IMR-90 (cell line): ENCODE measurements around the gene PRKAR1A. TPM values are rescaled to one million over a fixed set of nuclear protein-coding genes. Genes with fewer than 3 reads are reported as not detected.

Experiments used
- ATAC-seq: fragments of 200-7000 bp; cut with Tn5 transposase; 2 replicates; pipeline ENCODE4 v1.9.1; 2020; ENCODE audit warnings: low read depth, mild to moderate bottlenecking, moderate library complexity
- BruUV-seq: library from RNA; stranded (reverse); fragments of 400-500 nt; replicated peaks from 2 replicates; lab custom pipeline; 2021; lab: Mats Ljungman, UMichigan
- CTCF ChIA-PET: fragments of 300-600 bp; formaldehyde crosslinking; extraction: SDS; loops from one replicate; lab custom pipeline; 2021; ENCODE audit warnings: antibody characterized with exemption; lab: Yijun Ruan, JAX
- POLR2A ChIA-PET: fragments of 300-600 bp; sonication (Branson Sonifier 250); formaldehyde crosslinking; loops from one replicate; lab custom pipeline; 2022; ENCODE audit warnings: antibody characterized with exemption; ENCODE audit not compliant: unreplicated experiment; lab: Charles Lee
- DNase-seq: peaks from one replicate; pipeline ENCODE4 v3.0.0; 2013
- H2AFZ ChIP-seq: replicated peaks from 2 replicates; pipeline ENCODE3; 2013; ENCODE audit warnings: low read length, mild to moderate bottlenecking; ENCODE audit not compliant: poor library complexity
- H2AK5ac ChIP-seq: 2 replicates; pipeline ENCODE4 v1.6.1; 2013; ENCODE audit warnings: low read depth, low read length, inconsistent platforms
- H2AK9ac ChIP-seq: replicated peaks from 2 replicates; pipeline ENCODE3; 2013; ENCODE audit warnings: mild to moderate bottlenecking, low read depth, low read length, moderate library complexity; ENCODE audit not compliant: poor library complexity
- H2BK120ac ChIP-seq: 2 replicates; pipeline ENCODE4 v1.6.1; 2013; ENCODE audit warnings: low read depth, low read length, inconsistent platforms
- H2BK15ac ChIP-seq: 3 replicates; pipeline ENCODE4 v1.6.1; 2013; ENCODE audit warnings: low read depth, low read length, inconsistent platforms
- H2BK20ac ChIP-seq: 2 replicates; pipeline ENCODE4 v1.6.1; 2013; ENCODE audit warnings: low read depth, mild to moderate bottlenecking, inconsistent platforms, low read length, moderate library complexity
- H2BK5ac ChIP-seq: 2 replicates; pipeline ENCODE4 v1.6.1; 2013; ENCODE audit warnings: mild to moderate bottlenecking, low read depth, low read length, inconsistent platforms; ENCODE audit not compliant: poor library complexity, severe bottlenecking
- H3K14ac ChIP-seq: replicated peaks from 2 replicates; pipeline ENCODE4 v1.6.1; 2013; ENCODE audit warnings: low read depth, low read length, inconsistent platforms
- H3K18ac ChIP-seq: 2 replicates; pipeline ENCODE4 v1.6.1; 2013; ENCODE audit warnings: low read depth, low read length, control low read depth
- H3K23ac ChIP-seq: 2 replicates; pipeline ENCODE4 v1.6.1; 2013; ENCODE audit warnings: low read depth, low read length, inconsistent platforms
- H3K27ac ChIP-seq: 2 replicates; pipeline ENCODE4 v1.5.1; 2013; ENCODE audit warnings: mild to moderate bottlenecking, control low read depth, low read length; ENCODE audit not compliant: insufficient read depth
- H3K27me3 ChIP-seq: 2 replicates; pipeline ENCODE4 v1.6.1; 2013; ENCODE audit warnings: low read length; ENCODE audit not compliant: control insufficient read depth, insufficient read depth
- H3K36me3 ChIP-seq: 2 replicates; pipeline ENCODE4 v1.6.1; 2013; ENCODE audit warnings: low read length, mixed read lengths; ENCODE audit not compliant: control insufficient read depth, insufficient read depth
- H3K4ac ChIP-seq: 2 replicates; pipeline ENCODE4 v1.6.1; 2013; ENCODE audit warnings: low read depth, low read length, inconsistent platforms
- H3K4me1 ChIP-seq: 2 replicates; pipeline ENCODE4 v1.6.1; 2013; ENCODE audit warnings: low read length, mixed read lengths; ENCODE audit not compliant: control insufficient read depth, insufficient read depth
- H3K4me2 ChIP-seq: 2 replicates; pipeline ENCODE4 v1.6.1; 2013; ENCODE audit warnings: low read depth, mild to moderate bottlenecking, control low read depth, low read length, moderate library complexity
- H3K4me3 ChIP-seq: 2 replicates; pipeline ENCODE4 v1.5.1; 2013; ENCODE audit warnings: low read depth, mild to moderate bottlenecking, control low read depth, low read length, moderate library complexity; ENCODE audit not compliant: insufficient read depth
- H3K56ac ChIP-seq: 2 replicates; pipeline ENCODE4 v1.6.1; 2013; ENCODE audit warnings: low read length, inconsistent platforms; ENCODE audit not compliant: insufficient read depth; ENCODE audit errors: extremely low read depth
- H3K79me1 ChIP-seq, 2 experiments: 2 replicates each; pipeline ENCODE4 v1.6.1; 2013; ENCODE audit warnings: low read length in 2 of 2, inconsistent platforms in 1 of 2, low read depth in 1 of 2
- H3K9ac ChIP-seq: 2 replicates; pipeline ENCODE4 v1.6.1; 2013; ENCODE audit warnings: low read depth, low read length, control low read depth
- H3K9me1 ChIP-seq: 2 replicates; pipeline ENCODE4 v1.6.1; 2013; ENCODE audit warnings: low read length, inconsistent platforms; ENCODE audit not compliant: insufficient read depth
- H3K9me3 ChIP-seq: 2 replicates; pipeline ENCODE4 v1.6.1; 2013; ENCODE audit warnings: low read length; ENCODE audit not compliant: control insufficient read depth, insufficient read depth
- H4K20me1 ChIP-seq: 2 replicates; pipeline ENCODE4 v1.6.1; 2013; ENCODE audit warnings: low read length, inconsistent platforms; ENCODE audit not compliant: insufficient read depth
- H4K5ac ChIP-seq: 2 replicates; pipeline ENCODE4 v1.6.1; 2013; ENCODE audit warnings: mild to moderate bottlenecking, low read depth, low read length, control low read depth
- H4K8ac ChIP-seq, 2 experiments: 2 replicates each; pipeline ENCODE4 v1.6.1; 2013; ENCODE audit warnings: low read depth in 2 of 2, low read length in 2 of 2, control low read depth in 1 of 2, inconsistent platforms in 1 of 2
- H4K91ac ChIP-seq: 2 replicates; pipeline ENCODE4 v1.6.1; 2013; ENCODE audit warnings: low read depth, low read length, inconsistent platforms; ENCODE audit not compliant: insufficient read depth
- BHLHE40 ChIP-seq: fragments of 150-350 bp; IDR thresholded peaks from 2 replicates; pipeline ENCODE4 v1.6.1; 2016; ENCODE audit warnings: mild to moderate bottlenecking, low read depth, low read length
- CEBPB ChIP-seq: IDR thresholded peaks from 2 replicates; pipeline ENCODE4 v1.6.1; 2012; ENCODE audit warnings: low read depth, low read length, improper control_type of control experiment
- CHD1 ChIP-seq: IDR thresholded peaks from 2 replicates; pipeline ENCODE4 v1.6.1; 2012; ENCODE audit warnings: low read depth, low read length, improper control_type of control experiment
- ELK1 ChIP-seq: fragments of 150-350 bp; IDR thresholded peaks from 2 replicates; pipeline ENCODE4 v1.6.1; 2016; ENCODE audit warnings: low read depth, mild to moderate bottlenecking, low read length, moderate library complexity, borderline replicate concordance
- FOS ChIP-seq: fragments of 150-350 bp; IDR thresholded peaks from 2 replicates; pipeline ENCODE4 v1.6.1; 2016; ENCODE audit warnings: low read depth, low read length
- MAFK ChIP-seq: IDR thresholded peaks from 2 replicates; pipeline ENCODE4 v1.6.1; 2012; ENCODE audit warnings: low read depth, low read length, improper control_type of control experiment
- MAZ ChIP-seq: IDR thresholded peaks from 2 replicates; pipeline ENCODE4 v1.6.1; 2012; ENCODE audit warnings: low read depth, mild to moderate bottlenecking, low read length, improper control_type of control experiment, moderate library complexity, borderline replicate concordance
- MXI1 ChIP-seq: IDR thresholded peaks from 2 replicates; pipeline ENCODE4 v1.6.1; 2012; ENCODE audit warnings: low read depth, mild to moderate bottlenecking, low read length, moderate library complexity, borderline replicate concordance
- NFE2L2 ChIP-seq: fragments of 150-350 bp; IDR thresholded peaks from 2 replicates; pipeline ENCODE4 v1.6.1; 2016; ENCODE audit warnings: low read depth, mild to moderate bottlenecking, low read length
- POLR2A ChIP-seq: IDR thresholded peaks from 2 replicates; pipeline ENCODE4 v1.6.1; 2012; ENCODE audit warnings: mild to moderate bottlenecking, low read depth, low read length
- RAD21 ChIP-seq: IDR thresholded peaks from 2 replicates; pipeline ENCODE4 v1.6.1; 2012; ENCODE audit warnings: low read length, improper control_type of control experiment
- RCOR1 ChIP-seq: IDR thresholded peaks from 2 replicates; pipeline ENCODE4 v1.6.1; 2012; ENCODE audit warnings: mild to moderate bottlenecking, low read length, improper control_type of control experiment; ENCODE audit not compliant: insufficient replicate concordance
- RFX5 ChIP-seq: IDR thresholded peaks from 2 replicates; pipeline ENCODE4 v1.8.0; 2012; ENCODE audit warnings: low read depth, mild to moderate bottlenecking, low read length, moderate library complexity
- SMC3 ChIP-seq: fragments of 150-350 bp; IDR thresholded peaks from 2 replicates; pipeline ENCODE4 v1.6.1; 2016; ENCODE audit warnings: low read depth, mild to moderate bottlenecking, antibody characterized with exemption, low read length, moderate library complexity
- USF2 ChIP-seq: fragments of 150-350 bp; IDR thresholded peaks from 2 replicates; pipeline ENCODE4 v1.6.1; 2017; ENCODE audit warnings: mild to moderate bottlenecking, antibody characterized with exemption, low read length, low read depth
- WGBS, 2 experiments: methylation state at CpG; one replicate each; pipeline versions ENCODE4 v1.1.5 to v1.1.7; 2013; ENCODE audit warnings: missing lambda C conversion rate in 2 of 2; ENCODE audit not compliant: insufficient read length in 1 of 2; ENCODE audit errors: extremely low coverage in 2 of 2; 5-methylcytosine and 5-hydroxymethylcytosine counted together
- dilution Hi-C: fragments of 300-500 bp; cut with HindIII; formaldehyde crosslinking; loops from one replicate; pipeline ENCODE4 v1.14.3; 2018; ENCODE audit warnings: low sequenced_read_pairs; ENCODE audit not compliant: unreplicated experiment
- in situ Hi-C: fragments of 300-500 bp; cut with MboI; formaldehyde crosslinking; loops from 3 replicates; pipeline ENCODE4 v1.14.3; 2019; ENCODE audit warnings: low sequenced_read_pairs, inconsistent platforms, mixed read lengths
- intact Hi-C: fragments of 100-400 bp; cut with micrococcal nuclease; formaldehyde crosslinking; loops from 2 replicates; pipeline ENCODE4 v1.10.0; 2022
- polyA plus RNA-seq, 3 experiments: library from polyadenylated mRNA; depleted of rRNA; stranded (reverse); fragments of >200 nt; gene quantifications; 2 replicates each; pipeline ENCODE4 v1.2.3, GENCODE V29; 2012; ENCODE audit warnings: low replicate concordance in 1 of 3
- total RNA-seq: library from RNA; depleted of rRNA; stranded (reverse); fragments of >200 nt; gene quantifications from 2 replicates; pipeline ENCODE4 v1.2.3, GENCODE V29; 2012
- TF ChIP-seq, protein P1 (sequence below): conservative IDR thresholded peaks from 2 replicates; pipeline ENCODE4 v1.5.1; 2012; ENCODE audit warnings: mild to moderate bottlenecking, low read depth, low read length, improper control_type of control experiment

PRKAR1A gene
- total and polyA plus RNA-seq, 2 of the 4 experiments (the other 2 are of a cell fraction), result 145 to 256 TPM

GRCh38 chr17:68542698-68543463 lies 30.7 kb downstream of the PRKAR1A start:
- TF ChIP-seq CHD1, result no peak
- no peak for TF ChIP-seq MAZ
- TF ChIP-seq ELK1, result no peak
- TF ChIP-seq FOS, result no peak
- TF ChIP-seq BHLHE40, result no peak
- TF ChIP-seq CEBPB, result no peak
- TF ChIP-seq RFX5, result no peak
- TF ChIP-seq USF2, result no peak
- no peak for TF ChIP-seq RAD21
- TF ChIP-seq, protein P1, sequence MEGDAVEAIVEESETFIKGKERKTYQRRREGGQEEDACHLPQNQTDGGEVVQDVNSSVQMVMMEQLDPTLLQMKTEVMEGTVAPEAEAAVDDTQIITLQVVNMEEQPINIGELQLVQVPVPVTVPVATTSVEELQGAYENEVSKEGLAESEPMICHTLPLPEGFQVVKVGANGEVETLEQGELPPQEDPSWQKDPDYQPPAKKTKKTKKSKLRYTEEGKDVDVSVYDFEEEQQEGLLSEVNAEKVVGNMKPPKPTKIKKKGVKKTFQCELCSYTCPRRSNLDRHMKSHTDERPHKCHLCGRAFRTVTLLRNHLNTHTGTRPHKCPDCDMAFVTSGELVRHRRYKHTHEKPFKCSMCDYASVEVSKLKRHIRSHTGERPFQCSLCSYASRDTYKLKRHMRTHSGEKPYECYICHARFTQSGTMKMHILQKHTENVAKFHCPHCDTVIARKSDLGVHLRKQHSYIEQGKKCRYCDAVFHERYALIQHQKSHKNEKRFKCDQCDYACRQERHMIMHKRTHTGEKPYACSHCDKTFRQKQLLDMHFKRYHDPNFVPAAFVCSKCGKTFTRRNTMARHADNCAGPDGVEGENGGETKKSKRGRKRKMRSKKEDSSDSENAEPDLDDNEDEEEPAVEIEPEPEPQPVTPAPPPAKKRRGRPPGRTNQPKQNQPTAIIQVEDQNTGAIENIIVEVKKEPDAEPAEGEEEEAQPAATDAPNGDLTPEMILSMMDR, result no peak
- no peak for TF ChIP-seq MXI1
- no peak for TF ChIP-seq MAFK
- TF ChIP-seq RCOR1, result no peak
- no peak for TF ChIP-seq POLR2A
- TF ChIP-seq NFE2L2, result no peak
- no peak for TF ChIP-seq SMC3
- in situ Hi-C loops (no loop called here), dilution Hi-C loops (no loop called here), intact Hi-C loops (no loop called here)
- no peak overlapping the region for H3K14ac ChIP-seq
- no peak overlapping the region for H2BK120ac ChIP-seq
- no peaks in the 10 kb centered on the region for H3K9me3 ChIP-seq
- H2BK15ac ChIP-seq, result no peak overlapping the region
- H2AK5ac ChIP-seq, result no peak overlapping the region
- H4K20me1 ChIP-seq, result no peaks in the 10 kb centered on the region
- no peak overlapping the region for H2AFZ ChIP-seq
- no peak overlapping the region for H3K4me3 ChIP-seq
- H4K8ac ChIP-seq, result no peak overlapping the region
- WGBS, 2 experiments, result 100% methylated on average over 3 of the region's 13 CpGs; no CpG with 5 or more reads in 1 of the 2 experiments
- BruUV-seq, result no TSS peak
- no peak overlapping the region for H3K9ac ChIP-seq
- no peak overlapping the region for H2BK5ac ChIP-seq
- H3K56ac ChIP-seq, result no peak overlapping the region
- no peak overlapping the region for H4K5ac ChIP-seq
- no peaks in the 10 kb centered on the region for H3K27me3 ChIP-seq
- H3K9me1 ChIP-seq, result no peaks in the 10 kb centered on the region; the same call in 1 of the 2 replicates
- no peak overlapping the region for H4K91ac ChIP-seq
- peaks cover 18% of the 10 kb centered on the region for H3K36me3 ChIP-seq
- H2BK20ac ChIP-seq, result no peak overlapping the region
- no peak overlapping the region for H3K4ac ChIP-seq
- no peak overlapping the region for H2AK9ac ChIP-seq
- no peak for DNase-seq
- no peak overlapping the region for H3K18ac ChIP-seq
- H3K79me1 ChIP-seq, result no peaks in the 10 kb centered on the region; a peak in 1 of 4 replicates
- ChIA-PET POLR2A (no interaction called here), CTCF (no interaction called here)
- no peak for ATAC-seq
- H3K27ac ChIP-seq, result no peak overlapping the region
- H3K4me1 ChIP-seq, result no peaks in the 10 kb centered on the region
- H3K23ac ChIP-seq, result no peak overlapping the region
- no peak overlapping the region for H3K4me2 ChIP-seq
